SKM-1 (cell line): Measurements from ENCODE around the gene LEMD1.

Source experiments
- DNase-seq: peaks from one replicate; lab custom pipeline; 2025; ENCODE audit not compliant: unreplicated experiment; lab: John Stamatoyannopoulos, UW

LEMD1 gene

GRCh38 chr1:205337481-205337880 lies 84.4 kb downstream of the LEMD1 start:
- DNase-seq = no peak

- DNase-seq = peak; percentile 77
These were observed 86.2 kb downstream of the LEMD1 start for GRCh38 chr1:205335692-205336091.

DNA sequence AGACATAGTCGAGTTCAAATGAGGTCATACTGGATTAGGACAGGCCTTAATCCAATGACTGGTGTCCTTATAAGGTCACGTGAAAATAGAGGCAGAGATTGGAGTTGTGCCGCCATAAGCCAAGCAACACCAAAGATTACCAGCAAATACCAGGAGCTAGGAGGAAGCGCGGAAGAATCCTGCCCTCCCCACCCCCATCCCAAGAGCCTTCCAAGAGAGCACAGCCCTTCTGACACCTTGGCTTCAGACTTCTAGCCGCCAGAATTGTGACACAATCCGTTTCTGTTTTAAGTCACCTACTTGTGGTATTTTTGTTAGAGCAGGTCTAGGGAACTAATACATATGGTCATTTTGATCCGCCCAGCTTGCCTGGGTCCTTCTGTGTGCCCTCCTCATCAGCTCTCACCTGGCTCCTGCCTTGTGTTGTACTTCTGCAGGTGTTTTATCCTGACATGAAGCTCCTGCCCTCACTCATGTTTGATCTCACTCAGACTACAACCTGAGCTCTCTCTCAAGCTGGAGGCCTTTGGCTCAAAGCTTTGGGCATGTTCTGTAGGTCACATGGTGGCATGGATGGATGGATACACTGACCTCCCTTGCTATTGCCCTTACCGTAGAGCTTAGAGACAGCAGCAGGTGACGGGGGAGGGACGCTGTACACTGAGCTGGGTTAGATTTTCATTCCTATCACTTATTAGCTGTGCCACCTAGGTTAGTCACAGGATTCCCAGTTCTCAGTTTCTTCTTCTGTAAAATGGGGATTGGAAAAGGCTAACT lies 89.7 kb downstream of the LEMD1 start:
- DNase-seq = no peak
